HepG2 (cell line): ENCODE measurements around the gene KHNYN.

Experiments
- CAMTA2 ChIP-seq: sonication (generic); formaldehyde crosslinking; IDR thresholded peaks from 2 replicates; pipeline ENCODE4 v1.4.0; 2020; ENCODE audit warnings: mild to moderate bottlenecking, missing genetic modification reagents, borderline replicate concordance
- GTF2F1 ChIP-seq: fragments of 150-350 bp; IDR thresholded peaks from 2 replicates; pipeline ENCODE4 v1.6.1; 2014; ENCODE audit warnings: low read length
- KDM5B ChIP-seq: sonication (generic); formaldehyde crosslinking; IDR thresholded peaks from 2 replicates; pipeline ENCODE4 v1.4.0; 2020; ENCODE audit warnings: missing genetic modification reagents, mild to moderate bottlenecking, borderline replicate concordance
- SIN3A ChIP-seq: IDR thresholded peaks from 2 replicates; pipeline ENCODE4 v1.6.1; 2011; ENCODE audit warnings: low read depth, mild to moderate bottlenecking, control low read depth, low read length, borderline replicate concordance
- THAP7 ChIP-seq: sonication (generic); formaldehyde crosslinking; IDR thresholded peaks from 2 replicates; pipeline ENCODE4 v1.8.1; 2023; ENCODE audit warnings: mild to moderate bottlenecking, missing genetic modification reagents
- ZBTB1 ChIP-seq: sonication (generic); formaldehyde crosslinking; IDR thresholded peaks from 2 replicates; pipeline ENCODE4 v1.4.0; 2020; ENCODE audit warnings: missing genetic modification reagents, borderline replicate concordance
- ZBTB7A ChIP-seq: sonication (generic); formaldehyde crosslinking; IDR thresholded peaks from 2 replicates; pipeline ENCODE4 v1.8.0; 2022; ENCODE audit warnings: mild to moderate bottlenecking, missing genetic modification reagents
- ZNF367 ChIP-seq: sonication (generic); formaldehyde crosslinking; IDR thresholded peaks from 2 replicates; pipeline ENCODE4 v1.4.0; 2020; ENCODE audit warnings: missing genetic modification reagents, borderline replicate concordance
- ZNF550 ChIP-seq: sonication (generic); formaldehyde crosslinking; IDR thresholded peaks from 2 replicates; pipeline ENCODE4 v1.4.0; 2020; ENCODE audit warnings: mild to moderate bottlenecking, missing genetic modification reagents, borderline replicate concordance
- ZSCAN29 ChIP-seq: sonication (generic); formaldehyde crosslinking; conservative IDR thresholded peaks from 2 replicates; pipeline ENCODE4 v1.4.0; 2020; ENCODE audit warnings: mild to moderate bottlenecking, missing genetic modification reagents

- TF ChIP-seq GTF2F1: no peak
- no peak for TF ChIP-seq CAMTA2 (CRISPR knock-in tag)
- no peak for TF ChIP-seq ZBTB1
- no peak for TF ChIP-seq ZNF367 (CRISPR knock-in tag)
- TF ChIP-seq ZBTB7A (CRISPR knock-in tag): no peak
- TF ChIP-seq ZNF550: no peak
- TF ChIP-seq KDM5B (CRISPR knock-in tag): no peak
- no peak for TF ChIP-seq ZSCAN29 (CRISPR knock-in tag)
- no peak for TF ChIP-seq SIN3A
- no peak for TF ChIP-seq THAP7 (CRISPR knock-in tag)
Measured at GRCh38 chr14:24461336-24461735, 31.6 kb downstream of the KHNYN start.
